HEK293T (cell line): ENCODE results near the gene SPATA21.

Experiments used
- NFRKB ChIP-seq: fragments of 450-650 bp; IDR thresholded peaks from 2 replicates; pipeline ENCODE4 v1.6.1; 2016; ENCODE audit warnings: mild to moderate bottlenecking, moderate library complexity
- TF ChIP-seq, protein P1 (sequence below): fragments of 450-650 bp; IDR thresholded peaks from 2 replicates; pipeline ENCODE4 v1.6.1; 2016

DNA sequence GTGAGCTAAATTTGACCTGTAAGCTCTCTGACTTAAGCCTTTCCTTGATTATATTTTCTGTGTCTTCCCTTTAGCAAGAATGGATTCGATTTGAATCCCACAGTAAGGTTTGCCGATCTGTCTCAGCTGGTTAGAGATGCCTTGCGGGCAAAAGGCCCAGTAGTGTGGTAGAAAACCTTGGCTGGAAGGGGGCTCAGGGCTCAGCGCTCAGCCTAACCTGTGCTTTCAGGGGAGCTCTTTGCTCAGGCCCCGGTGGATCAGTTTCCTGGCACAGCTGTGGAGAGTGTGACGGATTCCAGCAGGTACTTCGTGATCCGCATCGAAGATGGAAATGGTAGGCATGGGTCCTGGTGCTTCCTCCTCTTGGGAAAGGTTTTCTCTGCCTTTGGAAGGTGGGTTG lies 10.4 kb upstream of the SPATA21 start:
- TF ChIP-seq, protein P1, sequence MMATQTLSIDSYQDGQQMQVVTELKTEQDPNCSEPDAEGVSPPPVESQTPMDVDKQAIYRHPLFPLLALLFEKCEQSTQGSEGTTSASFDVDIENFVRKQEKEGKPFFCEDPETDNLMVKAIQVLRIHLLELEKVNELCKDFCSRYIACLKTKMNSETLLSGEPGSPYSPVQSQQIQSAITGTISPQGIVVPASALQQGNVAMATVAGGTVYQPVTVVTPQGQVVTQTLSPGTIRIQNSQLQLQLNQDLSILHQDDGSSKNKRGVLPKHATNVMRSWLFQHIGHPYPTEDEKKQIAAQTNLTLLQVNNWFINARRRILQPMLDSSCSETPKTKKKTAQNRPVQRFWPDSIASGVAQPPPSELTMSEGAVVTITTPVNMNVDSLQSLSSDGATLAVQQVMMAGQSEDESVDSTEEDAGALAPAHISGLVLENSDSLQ = no peak
- no peak for TF ChIP-seq NFRKB
